ENCODE results near the gene TBXA2R.

Gene TBXA2R

GRCh38 chr19:3618811-3619630 is 12.3 kb upstream of the TBXA2R start:
- no peak for DNase-seq

- peak; percentile 46 to 52 for DNase-seq
Measured at GRCh38 chr19:3618144-3618810, 11.6 kb upstream of the TBXA2R start.

GRCh38 chr19:3617463-3617862 is 10.8 kb upstream of the TBXA2R start:
- no peak for DNase-seq

- no peak for DNase-seq
Measured at GRCh38 chr19:3615524-3616135, 9.0 kb upstream of the TBXA2R start.

GRCh38 chr19:3614858-3615505 is 8.3 kb upstream of the TBXA2R start:
- no peak for DNase-seq

- DNase-seq, result no peak
Measured at GRCh38 chr19:3613818-3614661, 7.4 kb upstream of the TBXA2R start.

GRCh38 chr19:3612901-3613741 is 6.4 kb upstream of the TBXA2R start:
- no peak for DNase-seq

GRCh38 chr19:3612330-3612729 is 5.7 kb upstream of the TBXA2R start:
- DNase-seq, result no peak

- DNase-seq, result no peak
Measured at GRCh38 chr19:3611841-3612240, 5.2 kb upstream of the TBXA2R start.

- no peak for DNase-seq
Measured at GRCh38 chr19:3610745-3611717, 4.4 kb upstream of the TBXA2R start.

- DNase-seq, result no peak
Measured at GRCh38 chr19:3609779-3610719, 3.4 kb upstream of the TBXA2R start.

GRCh38 chr19:3608750-3609322 is 2.2 kb upstream of the TBXA2R start:
- no peak for DNase-seq

- DNase-seq, result no peak
Measured at GRCh38 chr19:3608079-3608641, 1.5 kb upstream of the TBXA2R start.

- no peak for DNase-seq
Measured at GRCh38 chr19:3607303-3608078, 816 bp upstream of the TBXA2R start.

GRCh38 chr19:3606174-3606689 is 443 bp downstream of the TBXA2R start:
- no peak for DNase-seq

- no peak for DNase-seq
Measured at GRCh38 chr19:3605770-3606169, 905 bp downstream of the TBXA2R start.

- DNase-seq, result no peak
Measured at GRCh38 chr19:3605361-3605760, 1.3 kb downstream of the TBXA2R start.

Data from activated CD4-positive, alpha-beta T cell treated with anti-CD3 and anti-CD28 coated beads for 4 hours (primary cell).